ENCODE results near the gene RANBP17. TPM values are rescaled to one million over a fixed set of nuclear protein-coding genes. Genes with fewer than 3 reads are reported as not detected.
"Not testable (repeated sequence)": the region's sequence is repeated elsewhere in the genome, so short reads cannot be mapped to it uniquely, and the experiment has no call there.

RANBP17 gene
- total RNA-seq, 1 donor from 2014 or later, result 2.0 TPM

DNA sequence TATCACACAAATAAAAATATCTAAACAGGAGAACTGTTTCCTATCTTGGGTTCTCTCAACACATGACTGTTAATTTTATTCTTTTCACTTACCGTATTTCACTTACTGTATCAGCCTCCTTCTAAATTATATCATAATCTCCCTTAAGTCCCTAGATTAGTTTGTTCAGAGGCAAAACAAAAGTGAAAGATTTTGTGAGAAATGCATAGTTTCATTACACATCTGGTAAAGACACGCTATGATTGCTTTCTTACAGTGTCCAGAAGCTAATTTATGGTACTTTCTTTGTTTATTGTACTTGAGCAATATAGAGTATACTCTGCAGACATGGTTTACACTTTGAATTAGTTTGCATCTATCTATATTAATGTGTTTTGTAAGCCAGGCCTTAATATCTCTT, 287.5 kb downstream of the RANBP17 start:
- DNase-seq (ENCODE audit: low read depth), result no peak

- DNase-seq (ENCODE audit: low read depth), result no peak
Observed at GRCh38 chr5:171149772-171150171, 288.0 kb downstream of the RANBP17 start.

DNA sequence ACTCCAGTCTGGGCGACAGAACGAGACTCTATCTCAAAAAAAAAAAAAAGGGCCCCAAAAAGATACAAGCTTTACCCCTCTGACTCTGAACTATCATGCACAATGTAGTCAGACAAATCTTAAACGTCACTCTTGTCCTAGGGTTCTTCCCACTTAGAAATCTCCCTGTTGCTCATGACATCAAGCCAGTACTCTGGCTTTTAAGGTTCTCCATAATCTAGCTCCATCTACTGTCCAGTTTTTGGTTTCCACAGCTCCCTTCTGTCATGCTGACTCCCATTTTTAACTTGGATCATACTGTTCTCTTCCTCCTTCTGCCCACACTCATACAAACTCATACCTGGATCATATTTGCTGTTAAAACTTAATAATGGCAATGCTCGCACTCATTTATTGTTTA, 290.6 kb downstream of the RANBP17 start:
- DNase-seq (ENCODE audit: low read depth), result peak; percentile 8

GRCh38 chr5:171155621-171156020, 293.8 kb downstream of the RANBP17 start:
- DNase-seq (ENCODE audit: low read depth), result no peak

DNA sequence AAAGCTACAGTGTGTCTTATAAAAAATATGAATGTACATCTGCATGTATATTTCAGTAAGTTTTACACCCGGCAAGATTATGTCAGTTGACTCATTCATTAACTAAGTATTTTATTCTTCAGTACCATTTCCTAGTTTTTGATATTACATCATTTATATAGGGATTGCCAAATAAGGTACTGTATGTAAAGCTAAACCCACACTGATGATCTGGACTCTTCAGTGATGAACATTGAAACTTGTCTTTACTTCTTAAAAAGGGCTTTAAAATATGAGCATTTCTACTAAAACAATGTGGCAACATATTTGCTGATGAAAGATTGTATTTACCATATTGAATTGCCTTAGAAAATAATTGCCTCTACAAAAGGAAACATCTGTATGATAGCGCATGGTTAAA, 295.5 kb downstream of the RANBP17 start:
- DNase-seq (ENCODE audit: low read depth), result no peak

DNA sequence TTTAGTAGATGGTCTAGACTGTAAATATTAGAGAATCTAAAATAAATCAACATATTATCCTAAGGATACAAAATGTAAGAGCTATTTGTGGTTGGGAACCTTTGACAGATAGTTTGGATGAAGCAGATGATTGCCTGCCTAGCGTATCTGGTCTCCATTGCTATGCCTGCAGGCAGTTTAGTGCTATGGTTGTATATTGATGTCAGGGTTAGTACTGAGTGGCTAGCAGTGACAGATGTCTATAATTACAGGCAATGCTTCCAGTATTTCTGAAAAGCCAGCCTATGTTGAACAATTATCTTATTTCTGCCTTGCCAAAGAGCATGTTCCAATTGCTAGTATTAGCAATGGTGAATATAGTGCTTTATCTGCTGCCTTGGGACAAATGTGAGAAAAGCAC, 296.0 kb downstream of the RANBP17 start:
- no peak for DNase-seq (ENCODE audit: low read depth)

DNA sequence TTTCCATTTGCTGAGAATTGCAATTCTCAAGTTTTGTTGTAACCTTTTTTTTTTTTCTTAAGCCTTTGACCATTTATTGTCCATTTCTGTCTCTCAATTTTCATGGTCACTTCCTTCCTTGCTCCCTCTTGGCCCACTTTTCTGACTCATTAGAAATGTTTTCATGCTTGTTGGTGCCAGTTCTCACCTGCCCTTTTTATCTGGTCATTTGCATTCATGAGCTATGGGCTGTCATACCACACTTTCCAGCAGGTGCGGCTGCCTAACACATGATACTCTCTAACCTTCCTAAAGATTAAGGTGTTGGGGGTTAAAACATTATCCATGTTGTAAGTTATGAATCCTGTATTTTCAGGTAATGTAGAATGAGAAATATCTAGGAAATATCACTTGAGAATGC, 296.8 kb downstream of the RANBP17 start:
- DNase-seq (ENCODE audit: low read depth), result no peak

- no peak for DNase-seq (ENCODE audit: low read depth)
Observed at GRCh38 chr5:171162165-171162564, 300.3 kb downstream of the RANBP17 start.

DNA sequence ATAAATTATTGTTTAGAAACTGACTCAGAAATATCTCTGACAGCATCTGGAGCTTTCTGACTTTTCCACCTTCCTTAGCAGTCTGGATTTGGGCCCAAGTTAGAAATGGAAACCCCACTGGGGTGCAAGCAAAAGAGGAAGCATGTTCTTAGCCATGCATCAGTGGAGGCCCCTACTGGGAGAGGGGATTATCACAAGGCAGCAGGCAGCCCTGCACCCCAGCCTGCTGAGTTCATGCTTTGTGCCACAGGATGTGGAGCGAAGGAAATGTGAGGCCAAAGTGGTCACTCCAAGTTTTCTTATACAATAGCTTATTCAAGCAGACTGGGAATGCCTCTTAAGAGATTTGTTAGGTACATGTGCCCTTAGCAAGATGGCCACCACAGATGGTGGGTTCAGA, 300.8 kb downstream of the RANBP17 start:
- DNase-seq (ENCODE audit: low read depth), result no peak

DNA sequence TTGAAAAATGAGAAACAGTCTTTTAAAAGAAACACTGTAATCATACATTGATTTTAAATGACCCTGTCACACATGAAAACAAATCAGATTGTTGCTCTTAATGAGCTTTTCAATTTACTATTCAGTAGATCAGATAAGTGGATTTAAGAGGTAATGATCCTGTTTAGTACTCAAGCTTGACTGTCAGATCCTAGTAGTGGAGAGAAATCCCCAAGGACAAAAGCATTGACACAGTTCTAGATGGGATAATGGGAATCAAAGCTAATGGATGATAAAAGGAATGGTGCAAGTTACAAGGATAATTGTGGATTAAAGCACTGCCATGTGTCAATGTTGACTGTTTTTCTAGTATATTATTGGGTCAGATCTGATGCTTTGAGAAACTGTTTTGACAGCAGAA, 304.9 kb downstream of the RANBP17 start:
- no peak for DNase-seq (ENCODE audit: low read depth)

- no peak for DNase-seq (ENCODE audit: low read depth)
Observed at GRCh38 chr5:171168171-171168570, 306.4 kb downstream of the RANBP17 start.

DNA sequence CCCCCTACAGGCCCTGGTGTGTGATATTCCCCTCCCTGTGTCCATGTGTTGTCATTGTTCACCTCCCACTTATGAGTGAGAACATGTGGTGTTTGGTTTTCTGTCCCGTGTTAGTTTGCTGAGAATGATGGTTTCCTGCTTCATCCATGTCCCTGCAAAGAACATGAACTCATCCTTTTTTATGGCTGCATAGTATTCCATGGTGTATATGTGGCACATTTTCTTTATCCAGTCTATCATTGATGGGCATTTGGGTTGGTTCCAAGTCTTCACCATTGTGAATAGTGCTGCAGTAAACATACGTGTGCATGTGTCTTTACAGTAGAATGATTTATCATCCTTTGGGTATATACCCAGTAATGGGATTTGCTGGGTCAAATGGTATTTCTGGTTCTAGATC, 313.1 kb downstream of the RANBP17 start:
- DNase-seq (ENCODE audit: low read depth), result not testable (repeated sequence)

GRCh38 chr5:171175746-171176145, 313.9 kb downstream of the RANBP17 start:
- no peak for DNase-seq (ENCODE audit: low read depth)

DNA sequence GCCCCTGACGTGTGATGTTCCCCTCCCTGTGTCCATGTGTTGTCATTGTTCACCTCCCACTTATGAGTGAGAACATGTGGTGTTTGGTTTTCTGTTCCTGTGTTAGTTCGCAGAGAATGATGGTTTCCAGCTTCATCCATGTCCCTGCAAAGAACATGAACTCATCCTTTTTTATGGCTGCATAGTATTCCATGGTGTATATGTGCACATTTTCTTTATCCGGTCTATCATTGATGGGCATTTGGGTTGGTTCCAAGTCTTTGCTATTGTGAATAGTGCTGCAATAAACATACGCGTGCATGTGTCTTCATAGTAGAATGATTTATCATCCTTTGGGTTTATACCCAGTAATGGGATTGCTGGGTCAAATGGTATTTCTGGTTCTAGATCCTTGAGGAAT, 316.4 kb downstream of the RANBP17 start:
- not testable (repeated sequence) for DNase-seq (ENCODE audit: low read depth)

GRCh38 chr5:171188016-171188415, 326.2 kb downstream of the RANBP17 start:
- DNase-seq (ENCODE audit: low read depth), result no peak

- DNase-seq (ENCODE audit: low read depth), result no peak
Observed at GRCh38 chr5:171189442-171189841, 327.6 kb downstream of the RANBP17 start.

GRCh38 chr5:171192111-171192510, 330.3 kb downstream of the RANBP17 start:
- DNase-seq (ENCODE audit: low read depth), result no peak

- DNase-seq (ENCODE audit: low read depth), result no peak
Observed at GRCh38 chr5:171201310-171201709, 339.5 kb downstream of the RANBP17 start.

DNA sequence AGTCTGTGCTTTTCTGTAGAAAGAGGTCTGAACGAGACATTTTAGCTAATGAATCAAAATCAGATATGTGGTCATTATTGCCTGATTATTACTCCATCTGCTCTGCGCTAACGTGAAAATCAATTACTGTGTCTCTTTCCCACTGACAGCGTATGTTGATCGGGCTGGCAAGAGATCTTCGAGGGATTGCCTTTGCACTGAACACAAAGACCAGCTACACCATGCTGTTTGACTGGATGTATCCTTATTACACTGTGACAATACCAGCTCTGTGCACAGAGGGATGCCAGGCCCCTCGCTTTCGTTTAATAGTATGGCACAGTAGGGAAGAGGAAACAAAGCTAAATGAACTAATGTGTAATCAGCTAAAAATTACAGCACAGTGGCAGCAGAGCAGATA, 343.6 kb downstream of the RANBP17 start:
- DNase-seq (ENCODE audit: low read depth), result no peak

DNA sequence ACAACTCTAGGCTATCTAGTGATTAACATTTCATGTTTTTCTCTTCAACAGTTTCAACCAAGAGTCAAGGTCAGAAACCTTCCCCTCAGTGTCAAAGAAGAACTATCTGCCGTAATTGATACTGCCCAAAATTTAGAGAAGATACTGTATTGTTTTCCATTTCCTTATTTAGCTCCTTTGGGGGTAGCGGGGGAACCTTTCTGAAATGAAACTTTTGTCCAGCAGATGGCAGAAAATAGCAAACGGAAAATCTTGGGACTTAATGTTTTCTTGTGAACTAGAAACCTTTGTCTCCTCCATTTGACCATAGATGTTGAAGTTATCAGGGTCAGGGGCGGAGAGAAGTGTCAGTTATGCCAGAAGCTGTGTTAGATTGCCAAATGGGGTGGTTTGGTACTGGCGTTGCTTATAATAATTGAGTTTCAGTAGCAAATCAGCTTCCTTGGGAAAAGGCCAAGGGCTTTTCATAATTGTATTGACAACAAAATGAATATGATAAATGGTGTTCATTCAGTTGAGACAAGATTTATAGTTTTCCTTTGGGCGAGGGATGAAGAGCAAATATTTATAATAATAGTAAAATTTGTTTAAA, 345.5 kb downstream of the RANBP17 start:
- DNase-seq (ENCODE audit: low read depth), result peak; percentile 58

DNA sequence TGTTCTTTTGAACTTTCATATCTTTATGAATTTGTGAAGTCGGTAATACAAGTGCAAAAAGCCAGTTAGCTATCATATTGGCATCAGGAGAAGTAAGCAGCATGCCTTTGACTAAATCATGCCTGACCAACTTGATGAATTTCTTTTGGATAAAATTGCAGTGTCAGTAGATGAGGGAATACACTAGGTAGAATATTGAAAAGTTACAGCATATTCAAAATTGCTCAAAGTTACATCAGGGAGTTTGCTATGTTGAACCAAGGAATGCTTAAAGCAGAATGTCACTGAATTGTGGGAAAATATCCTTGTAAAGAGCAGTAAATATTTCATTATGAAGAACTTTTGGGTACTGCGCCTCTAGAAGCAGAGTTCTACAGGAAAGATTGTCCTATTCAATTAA, 360.1 kb downstream of the RANBP17 start:
- DNase-seq (ENCODE audit: low read depth), result no peak

DNA sequence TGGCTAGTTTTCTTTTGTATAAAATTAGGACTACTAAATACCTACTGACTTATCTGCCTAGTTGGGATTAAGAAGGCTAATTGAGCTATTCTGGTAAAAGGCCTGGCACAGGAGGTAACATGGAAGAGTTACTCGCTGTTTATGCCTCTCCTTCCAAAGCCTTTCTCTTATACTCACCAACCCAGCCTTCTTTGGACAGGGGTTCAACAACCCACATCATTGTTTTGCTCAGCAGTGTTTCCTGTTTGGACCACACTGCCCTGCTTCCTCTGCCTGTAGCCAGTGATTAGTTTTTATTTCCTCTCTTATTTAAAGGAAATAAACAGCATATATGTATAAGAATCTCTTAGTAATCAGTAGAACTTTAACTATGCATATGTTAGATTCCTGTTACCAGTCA, 362.1 kb downstream of the RANBP17 start:
- no peak for DNase-seq (ENCODE audit: low read depth)

DNA sequence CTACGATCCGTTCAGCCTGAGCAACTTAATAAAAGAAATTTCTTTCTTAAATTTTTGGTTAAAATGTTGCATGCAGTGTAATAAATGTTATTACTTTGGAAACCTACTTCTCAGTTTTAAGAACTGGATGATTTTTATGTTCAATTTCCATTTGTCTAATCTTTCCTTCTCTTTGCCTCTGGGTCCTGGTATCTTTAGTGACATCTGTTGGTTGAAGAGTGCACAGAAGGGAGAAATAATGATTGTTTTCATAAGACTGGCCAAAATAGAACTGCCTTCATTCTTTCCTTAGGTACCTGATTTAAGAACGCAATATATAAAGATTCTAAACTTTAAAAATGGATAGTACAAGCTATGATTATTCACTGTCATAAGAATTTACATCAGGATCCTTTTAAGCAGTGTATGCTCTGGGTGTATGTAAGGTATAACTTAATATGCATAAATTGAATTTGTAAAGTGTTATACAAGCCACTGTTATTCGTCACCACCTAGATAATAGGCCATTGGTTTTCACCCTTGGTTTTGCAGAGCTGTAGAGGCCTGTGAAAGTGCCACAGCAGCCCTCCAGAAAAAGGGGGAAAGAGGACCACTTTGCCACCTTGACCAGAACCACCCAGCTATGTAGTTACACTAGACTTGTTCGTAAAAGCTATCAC, 364.4 kb downstream of the RANBP17 start:
- DNase-seq (ENCODE audit: low read depth), result no peak

All from myocyte (in vitro differentiated cells).